GM18526 (cell line): ENCODE results near the gene AZU1.

Source experiments
- POLR2A ChIP-seq: IDR thresholded peaks from 3 replicates; pipeline ENCODE4 v1.6.1; 2011; ENCODE audit not compliant: insufficient read length; ENCODE audit errors: extremely low read depth

AZU1 gene

DNA sequence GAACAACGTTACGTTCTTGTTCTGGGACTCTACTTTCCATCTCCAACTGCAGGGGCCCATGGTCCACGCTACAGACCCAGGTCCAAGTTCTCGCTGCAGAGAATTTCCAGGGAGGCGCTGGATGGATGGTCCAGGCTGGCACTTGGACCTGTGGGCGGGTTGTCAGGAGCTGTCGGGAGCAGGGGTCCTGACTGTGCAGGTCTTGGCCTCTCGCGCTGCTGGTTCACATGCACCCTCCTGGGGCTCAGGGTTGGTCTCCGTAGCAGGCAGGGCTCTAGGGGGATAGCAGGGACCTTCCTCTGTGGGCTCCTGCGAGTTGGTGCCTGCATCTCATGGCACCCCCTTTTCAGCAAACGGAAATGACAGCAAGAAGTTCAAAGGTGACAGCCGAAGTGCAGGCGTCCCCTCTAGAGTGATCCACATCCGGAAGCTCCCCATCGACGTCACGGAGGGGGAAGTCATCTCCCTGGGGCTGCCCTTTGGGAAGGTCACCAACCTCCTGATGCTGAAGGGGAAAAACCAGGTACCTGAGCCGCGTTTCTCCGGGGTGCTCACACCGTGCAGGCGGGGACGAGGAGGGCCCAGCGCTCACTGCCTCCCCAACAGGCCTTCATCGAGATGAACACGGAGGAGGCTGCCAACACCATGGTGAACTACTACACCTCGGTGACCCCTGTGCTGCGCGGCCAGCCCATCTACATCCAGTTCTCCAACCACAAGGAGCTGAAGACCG, 23.8 kb upstream of the AZU1 start:
- no peak for TF ChIP-seq POLR2A

GRCh38 chr19:804419-805165, 23.0 kb upstream of the AZU1 start:
- no peak for TF ChIP-seq POLR2A

DNA sequence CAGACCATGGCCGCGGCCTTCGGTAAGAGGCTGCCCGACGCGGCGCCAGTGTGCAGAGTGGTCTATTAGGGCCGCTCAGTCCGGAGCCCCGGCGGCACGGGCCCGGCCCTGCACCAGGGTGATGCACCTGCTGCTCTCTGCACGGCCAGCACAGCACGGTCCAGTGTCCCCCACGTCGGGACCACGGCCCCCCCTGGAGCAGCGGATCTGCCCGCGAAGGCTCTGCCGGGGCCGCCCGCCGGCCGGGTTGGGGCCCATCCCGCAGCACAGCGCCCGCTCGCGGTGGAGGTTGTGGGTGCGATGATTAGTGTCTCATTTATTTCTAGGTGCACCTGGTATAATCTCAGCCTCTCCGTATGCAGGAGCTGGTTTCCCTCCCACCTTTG, 22.5 kb upstream of the AZU1 start:
- no peak for TF ChIP-seq POLR2A

DNA sequence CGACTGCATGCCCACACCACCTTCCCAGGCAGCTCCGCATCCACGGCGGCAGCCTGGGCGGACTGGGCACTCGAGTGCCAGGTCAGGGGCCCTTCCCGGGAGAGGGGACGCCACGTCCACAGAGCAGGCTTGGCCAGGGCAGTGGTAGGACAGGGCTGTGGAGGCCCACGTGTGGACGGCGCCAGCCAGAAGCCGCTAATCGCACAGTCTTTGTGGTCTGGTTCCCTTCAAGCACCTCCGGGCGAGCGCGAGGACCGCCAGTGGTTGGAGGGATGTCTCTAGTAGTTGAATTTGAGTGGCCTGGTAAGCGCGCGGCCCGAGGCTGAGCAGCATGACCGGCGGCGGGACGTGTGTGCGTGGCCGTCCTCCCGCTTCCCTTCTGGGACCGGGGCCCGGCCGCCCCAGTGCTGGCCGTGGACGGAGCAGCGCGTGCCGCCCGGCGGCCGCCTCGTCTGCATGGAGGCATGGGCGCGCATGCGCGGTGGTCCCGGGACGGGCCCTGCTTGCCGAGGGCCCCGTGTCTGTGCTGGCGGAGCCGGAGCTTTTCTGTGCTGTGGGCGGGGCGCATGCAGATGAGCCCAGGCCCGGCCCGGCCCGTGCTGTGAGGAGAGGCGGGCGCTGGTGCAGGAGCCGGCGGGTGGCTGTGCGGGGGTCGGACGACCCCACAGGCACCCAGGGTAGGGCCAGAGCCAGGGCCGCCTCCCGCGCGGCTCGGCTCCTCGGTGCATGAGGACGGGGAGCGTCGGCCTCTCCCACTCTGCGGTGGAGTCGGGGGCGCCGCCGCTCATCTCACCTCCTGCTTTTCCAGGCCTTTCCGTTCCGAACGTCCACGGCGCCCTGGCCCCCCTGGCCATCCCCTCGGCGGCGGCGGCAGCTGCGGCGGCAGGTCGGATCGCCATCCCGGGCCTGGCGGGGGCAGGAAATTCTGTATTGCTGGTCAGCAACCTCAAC, 21.8 kb upstream of the AZU1 start:
- no peak for TF ChIP-seq POLR2A

DNA sequence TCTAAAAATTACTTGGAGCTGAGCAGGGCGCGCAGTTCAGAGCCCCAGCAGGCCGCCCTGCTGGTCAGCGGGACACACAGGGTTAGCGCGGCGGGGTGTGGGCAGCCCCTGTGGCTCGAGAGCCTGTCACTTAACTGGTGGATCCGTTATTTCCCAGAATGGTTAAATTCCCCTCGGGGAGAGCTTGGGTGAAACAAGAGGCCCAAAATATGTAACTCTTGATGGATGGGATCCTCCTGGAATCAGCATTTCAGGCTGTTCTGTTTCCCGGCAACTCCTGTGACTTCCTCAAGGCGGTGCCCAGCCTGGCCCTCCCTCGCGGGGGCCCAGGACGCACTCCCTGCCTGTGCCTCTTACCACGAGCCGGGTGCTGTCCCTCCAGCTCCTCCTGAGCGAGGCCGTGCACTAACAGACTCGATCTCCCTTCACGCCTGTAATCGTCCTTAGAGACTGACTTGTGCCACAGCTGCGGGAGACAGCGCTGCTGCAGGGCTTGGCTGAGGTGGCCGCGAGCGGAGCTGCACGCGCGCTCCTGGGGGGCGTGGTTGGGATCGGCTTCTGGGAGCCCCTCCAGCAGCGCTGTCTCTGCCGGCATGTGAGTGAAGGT, 20.7 kb upstream of the AZU1 start:
- no peak for TF ChIP-seq POLR2A

DNA sequence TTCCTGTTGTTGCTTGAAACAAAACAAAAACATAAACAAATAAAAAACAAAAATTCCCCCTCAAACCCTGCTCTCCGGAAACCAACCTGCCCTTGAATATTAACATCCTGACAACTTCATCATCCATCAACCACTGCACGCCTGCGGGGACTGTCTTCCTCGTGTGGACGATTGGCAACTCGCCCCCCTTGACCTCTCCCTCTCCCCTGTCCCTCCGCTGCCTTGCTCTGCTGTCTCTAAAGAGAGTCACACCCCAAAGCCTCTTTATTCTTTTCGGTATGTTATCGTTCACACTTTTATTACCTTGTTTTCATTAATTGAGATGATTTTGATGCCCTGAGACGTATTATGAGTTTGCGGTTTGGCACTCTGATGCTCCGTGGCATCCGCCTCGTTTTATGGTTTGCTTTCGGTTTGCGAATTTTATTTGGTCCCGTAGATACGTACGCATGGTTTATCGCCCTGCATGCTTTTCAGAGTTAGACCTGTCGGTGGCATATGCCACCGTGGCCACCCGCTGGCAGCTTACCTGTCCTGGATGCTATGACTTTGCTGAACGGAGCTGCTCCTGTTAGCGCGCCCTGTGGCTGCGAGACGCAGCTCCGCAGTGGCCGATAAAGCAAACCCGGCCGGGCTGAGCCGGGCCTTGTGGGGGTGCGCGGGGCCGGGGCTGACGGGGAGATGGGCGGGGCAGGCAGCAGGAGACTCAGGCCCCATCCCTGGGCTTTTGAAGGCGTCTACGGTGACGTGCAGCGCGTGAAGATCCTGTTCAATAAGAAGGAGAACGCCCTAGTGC, 19.8 kb upstream of the AZU1 start:
- no peak for TF ChIP-seq POLR2A

DNA sequence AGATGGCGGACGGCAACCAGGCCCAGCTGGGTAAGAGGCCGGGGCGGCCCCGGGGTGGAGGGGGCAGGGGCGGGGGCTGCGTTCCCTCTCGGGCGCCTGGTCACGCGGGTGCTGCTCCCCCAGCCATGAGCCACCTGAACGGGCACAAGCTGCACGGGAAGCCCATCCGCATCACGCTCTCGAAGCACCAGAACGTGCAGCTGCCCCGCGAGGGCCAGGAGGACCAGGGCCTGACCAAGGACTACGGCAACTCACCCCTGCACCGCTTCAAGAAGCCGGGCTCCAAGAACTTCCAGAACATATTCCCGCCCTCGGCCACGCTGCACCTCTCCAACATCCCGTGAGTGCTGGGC, 19.2 kb upstream of the AZU1 start:
- TF ChIP-seq POLR2A: no peak

GRCh38 chr19:810077-810855, 17.4 kb upstream of the AZU1 start:
- no peak for TF ChIP-seq POLR2A

DNA sequence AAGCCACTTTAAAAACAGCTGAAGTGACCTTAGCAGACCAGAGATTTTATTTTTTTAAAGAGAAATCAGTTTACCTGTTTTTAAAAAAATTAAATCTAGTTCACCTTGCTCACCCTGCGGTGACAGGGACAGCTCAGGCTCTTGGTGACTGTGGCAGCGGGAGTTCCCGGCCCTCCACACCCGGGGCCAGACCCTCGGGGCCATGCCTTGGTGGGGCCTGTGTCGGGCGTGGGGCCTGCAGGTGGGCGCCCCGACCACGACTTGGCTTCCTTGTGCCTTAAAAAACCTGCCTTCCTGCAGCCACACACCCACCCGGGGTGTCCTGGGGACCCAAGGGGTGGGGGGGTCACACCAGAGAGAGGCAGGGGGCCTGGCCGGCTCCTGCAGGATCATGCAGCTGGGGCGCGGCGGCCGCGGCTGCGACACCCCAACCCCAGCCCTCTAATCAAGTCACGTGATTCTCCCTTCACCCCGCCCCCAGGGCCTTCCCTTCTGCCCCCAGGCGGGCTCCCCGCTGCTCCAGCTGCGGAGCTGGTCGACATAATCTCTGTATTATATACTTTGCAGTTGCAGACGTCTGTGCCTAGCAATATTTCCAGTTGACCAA, 16.7 kb upstream of the AZU1 start:
- no peak for TF ChIP-seq POLR2A

- no peak for TF ChIP-seq POLR2A
These were observed 16.1 kb upstream of the AZU1 start for GRCh38 chr19:811506-812048.

- TF ChIP-seq POLR2A: no peak
These were observed 15.4 kb upstream of the AZU1 start for GRCh38 chr19:812049-812746.

DNA sequence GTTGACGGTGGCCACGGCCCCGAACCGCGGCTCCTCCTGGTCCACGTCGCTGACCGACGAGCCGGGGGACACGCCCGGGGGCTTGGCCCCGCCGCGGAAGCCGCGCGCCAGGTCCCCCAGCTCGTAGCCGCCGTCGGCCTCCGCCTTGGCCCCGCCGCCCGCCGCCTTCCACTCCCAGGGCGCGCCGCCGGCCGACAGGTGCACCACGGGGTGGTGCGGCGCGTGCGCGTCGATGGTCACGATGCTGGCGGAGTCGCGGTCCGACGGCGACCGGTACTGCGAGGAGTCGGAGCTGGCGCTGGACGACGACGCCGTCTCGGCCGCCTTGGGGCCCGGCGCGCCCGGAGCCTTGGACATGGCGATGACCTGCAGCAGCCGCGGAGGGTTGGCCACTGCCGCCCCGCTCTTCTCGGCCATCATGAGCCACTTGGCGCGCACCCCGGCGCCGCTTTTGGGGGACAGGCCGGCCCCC, 14.9 kb upstream of the AZU1 start:
- TF ChIP-seq POLR2A: peak; percentile 16
